Peyer's patch (tissue), 4 donors: Measurements from ENCODE around the gene NCKIPSD. TPM values are rescaled to one million over a fixed set of nuclear protein-coding genes. Genes with fewer than 3 reads are reported as not detected.

Experiments used
- DNase-seq, 3 donors: peaks; one replicate each; pipeline ENCODE4 v3.0.0-alpha.2; 2017 to 2019
- H3K27ac ChIP-seq, 4 donors: fragments of 200-600 bp; sonication (generic); one replicate each; pipeline ENCODE4 v1.5.1; 2016 to 2019
- H3K27me3 ChIP-seq, 2 donors: fragments of 200-600 bp; sonication (generic); one replicate each; pipeline ENCODE4 v1.5.1; 2019
- H3K36me3 ChIP-seq, 3 donors: fragments of 200-600 bp; sonication (generic); one replicate each; pipeline ENCODE4 v1.5.1; 2016 to 2019
- H3K4me1 ChIP-seq, 4 donors: fragments of 200-600 bp; sonication (generic); one replicate each; pipeline ENCODE4 v1.5.1; 2016 to 2019
- H3K4me3 ChIP-seq, 4 donors: fragments of 200-600 bp; sonication (generic); 1 replicate in 3 of 4; 2 replicates in 1 of 4; pipeline ENCODE4 v1.5.1; 2016 to 2019; ENCODE audit warnings: mild to moderate bottlenecking in 1 of 4
- H3K9me3 ChIP-seq, 4 donors: fragments of 200-600 bp; sonication (generic); one replicate each; pipeline ENCODE4 v1.5.1; 2016 to 2019; ENCODE audit warnings: mild to moderate bottlenecking in 1 of 4
- POLR2A ChIP-seq, 2 donors: fragments of 450-650 bp; IDR thresholded peaks; one replicate each; pipeline ENCODE4 v1.5.1; 2017; ENCODE audit warnings: antibody characterized with exemption in 2 of 2, mild to moderate bottlenecking in 2 of 2, moderate library complexity in 2 of 2
- total RNA-seq, 4 donors: library from RNA; depleted of rRNA; stranded (reverse); fragments of >200 nt; gene quantifications; one replicate each; pipeline ENCODE4 v1.1.0, GENCODE V29; 2016
- TF ChIP-seq, protein P1 (sequence below), 6 experiments: fragments of 450-650 bp in 4 of 6; fragments of 200-600 bp in 2 of 6; sonication (generic) in 1 of 6; IDR thresholded peaks; one replicate each; pipeline ENCODE4 v1.5.1; 2017 to 2019; ENCODE audit warnings: antibody characterized with exemption in 6 of 6, mild to moderate bottlenecking in 3 of 6, moderate library complexity in 1 of 6

The NCKIPSD gene
- total RNA-seq, 4 donors from 2014 or later: 35.7 to 66.8 (median 64.4) TPM

DNA sequence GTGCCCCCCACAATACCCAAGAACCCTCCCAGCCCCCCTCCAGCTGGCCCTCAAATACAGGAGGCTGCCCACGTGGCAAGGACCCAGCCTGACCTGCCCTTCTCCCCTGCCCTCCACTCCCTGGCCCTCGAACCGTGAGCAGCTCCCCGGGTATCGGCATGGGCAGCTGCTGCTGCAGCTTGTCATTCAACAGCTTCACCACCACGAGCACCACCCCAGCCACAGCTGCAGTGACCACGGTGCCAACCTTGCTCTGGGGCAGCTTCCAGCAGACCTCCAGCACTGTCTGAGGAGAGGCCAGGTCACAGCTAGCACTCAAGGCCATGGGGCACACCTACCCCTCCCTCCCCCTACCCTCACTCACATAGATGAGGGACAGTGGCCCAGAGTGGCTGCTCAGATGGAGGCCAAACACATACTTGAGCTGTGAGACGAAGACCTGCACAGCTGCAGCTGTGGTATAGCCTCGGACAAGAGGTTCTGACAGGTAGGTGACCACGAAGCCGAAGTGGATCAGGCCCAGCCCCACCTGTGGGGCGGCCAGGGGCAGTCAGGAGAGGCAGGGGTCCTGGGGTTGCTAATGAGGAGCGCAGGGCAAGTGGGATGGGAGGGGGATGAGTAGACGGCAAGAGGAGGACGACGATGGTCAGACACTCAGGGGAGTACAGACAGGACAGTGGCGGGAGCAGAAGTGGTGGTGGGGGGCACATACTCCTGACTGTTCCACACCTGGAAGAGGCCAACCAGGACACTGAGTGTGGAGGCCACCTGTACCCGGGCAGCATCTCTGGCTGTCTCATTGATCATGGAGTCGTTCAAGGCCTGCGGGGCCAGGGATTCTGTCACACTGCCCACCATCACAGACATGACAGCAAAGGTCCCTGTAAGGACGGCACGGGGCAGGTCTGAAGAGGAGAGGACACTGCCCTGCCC, 53.9 kb downstream of the NCKIPSD start:
- Histone ChIP-seq H3K4me1 (peaks cover 0 to 22% (median 4%) of the 10 kb centered on the region in 4 donors), H3K9me3 (no peaks in the 10 kb centered on the region), H3K4me3 (no peak overlapping the region), H3K27ac (no peak overlapping the region), H3K36me3 (peaks cover 0 to 62% (median 0%) of the 10 kb centered on the region in 3 donors), H3K27me3 (no peaks in the 10 kb centered on the region)
- no peak for DNase-seq
- TF ChIP-seq POLR2A (IDR thresholded peaks at IDR 0.05): no peak
- TF ChIP-seq, protein P1, sequence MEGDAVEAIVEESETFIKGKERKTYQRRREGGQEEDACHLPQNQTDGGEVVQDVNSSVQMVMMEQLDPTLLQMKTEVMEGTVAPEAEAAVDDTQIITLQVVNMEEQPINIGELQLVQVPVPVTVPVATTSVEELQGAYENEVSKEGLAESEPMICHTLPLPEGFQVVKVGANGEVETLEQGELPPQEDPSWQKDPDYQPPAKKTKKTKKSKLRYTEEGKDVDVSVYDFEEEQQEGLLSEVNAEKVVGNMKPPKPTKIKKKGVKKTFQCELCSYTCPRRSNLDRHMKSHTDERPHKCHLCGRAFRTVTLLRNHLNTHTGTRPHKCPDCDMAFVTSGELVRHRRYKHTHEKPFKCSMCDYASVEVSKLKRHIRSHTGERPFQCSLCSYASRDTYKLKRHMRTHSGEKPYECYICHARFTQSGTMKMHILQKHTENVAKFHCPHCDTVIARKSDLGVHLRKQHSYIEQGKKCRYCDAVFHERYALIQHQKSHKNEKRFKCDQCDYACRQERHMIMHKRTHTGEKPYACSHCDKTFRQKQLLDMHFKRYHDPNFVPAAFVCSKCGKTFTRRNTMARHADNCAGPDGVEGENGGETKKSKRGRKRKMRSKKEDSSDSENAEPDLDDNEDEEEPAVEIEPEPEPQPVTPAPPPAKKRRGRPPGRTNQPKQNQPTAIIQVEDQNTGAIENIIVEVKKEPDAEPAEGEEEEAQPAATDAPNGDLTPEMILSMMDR (IDR thresholded peaks at IDR 0.05): no peak

DNA sequence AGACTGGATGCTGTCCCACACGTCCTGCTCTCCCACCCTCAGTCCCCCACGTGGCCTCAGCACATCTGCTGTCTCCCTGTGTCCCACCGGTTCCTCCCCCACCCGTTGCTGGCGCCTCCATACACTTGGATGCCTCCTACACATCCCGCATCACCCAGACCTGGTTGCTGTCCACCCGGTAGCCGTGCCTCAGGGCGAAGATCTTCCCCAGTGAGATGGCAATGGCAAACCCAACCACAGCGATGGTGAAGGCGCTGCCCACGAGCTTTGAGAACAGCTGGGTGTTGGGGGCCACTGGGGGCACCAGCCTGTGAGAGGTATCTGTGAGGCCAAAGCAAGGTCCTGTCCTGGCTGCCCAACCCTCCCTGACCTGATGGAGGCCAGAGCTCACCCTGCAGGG, 54.9 kb downstream of the NCKIPSD start:
- Histone ChIP-seq H3K4me3 (no peak overlapping the region), H3K36me3 (peaks cover 0 to 70% (median 0%) of the 10 kb centered on the region in 3 donors), H3K4me1 (peaks cover 0 to 14% (median 2%) of the 10 kb centered on the region in 4 donors), H3K27me3 (no peaks in the 10 kb centered on the region), H3K9me3 (no peaks in the 10 kb centered on the region), H3K27ac (no peak overlapping the region)
- TF ChIP-seq POLR2A (IDR thresholded peaks at IDR 0.05): no peak
- TF ChIP-seq, protein P1 (IDR thresholded peaks at IDR 0.05): no peak
- DNase-seq: no peak

DNA sequence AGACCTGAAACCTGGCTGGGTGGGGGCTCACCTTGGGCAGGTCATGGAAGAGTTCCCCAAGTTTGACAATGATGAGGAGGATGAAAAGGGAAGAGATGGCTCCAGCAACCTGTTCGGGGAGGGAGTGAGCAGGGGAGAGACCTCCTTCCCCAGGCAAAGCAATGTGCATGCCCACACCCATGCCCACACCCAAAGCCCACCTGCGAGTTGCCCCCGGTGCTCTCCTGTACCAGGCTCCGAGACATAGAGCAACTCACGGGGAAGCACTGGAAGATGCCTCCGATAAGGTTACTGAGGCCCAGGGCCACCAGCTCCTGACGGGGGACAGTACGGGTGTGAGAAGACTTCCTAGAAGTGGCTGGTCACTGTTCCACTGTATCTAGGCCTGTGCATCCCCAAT, 55.3 kb downstream of the NCKIPSD start:
- Histone ChIP-seq H3K4me1 (peaks cover 0 to 14% (median 2%) of the 10 kb centered on the region in 4 donors), H3K9me3 (no peaks in the 10 kb centered on the region), H3K36me3 (peaks cover 0 to 74% (median 0%) of the 10 kb centered on the region in 3 donors), H3K27me3 (no peaks in the 10 kb centered on the region), H3K27ac (no peak overlapping the region), H3K4me3 (no peak overlapping the region)
- DNase-seq: no peak
- no peak for TF ChIP-seq POLR2A (IDR thresholded peaks at IDR 0.05)
- TF ChIP-seq, protein P1 (IDR thresholded peaks at IDR 0.05): no peak

DNA sequence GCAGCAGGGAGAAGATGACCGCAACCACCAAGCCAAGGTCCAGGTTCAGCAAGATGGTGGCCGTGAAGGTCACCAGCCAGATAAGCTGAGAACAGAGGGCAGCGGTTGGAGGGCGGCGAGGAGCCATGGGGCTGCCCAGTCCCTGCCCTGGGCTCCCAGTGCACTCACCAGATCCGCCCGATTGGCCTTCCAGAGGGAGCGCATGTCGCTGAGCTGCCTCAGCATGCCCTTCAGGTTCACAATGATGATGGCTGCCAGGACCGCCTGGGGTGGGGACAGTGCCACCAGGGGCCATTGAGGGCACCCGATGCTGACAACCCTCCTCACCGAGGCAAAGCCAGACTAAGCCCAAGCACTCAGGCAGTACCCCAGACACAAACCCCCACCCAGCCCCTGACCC, 55.8 kb downstream of the NCKIPSD start:
- Histone ChIP-seq H3K27me3 (no peaks in the 10 kb centered on the region), H3K4me3 (no peak overlapping the region), H3K9me3 (no peaks in the 10 kb centered on the region), H3K4me1 (peaks cover 0 to 14% (median 2%) of the 10 kb centered on the region in 4 donors), H3K36me3 (peaks cover 0 to 79% (median 0%) of the 10 kb centered on the region in 3 donors), H3K27ac (no peak overlapping the region)
- no peak for DNase-seq
- TF ChIP-seq, protein P1 (IDR thresholded peaks at IDR 0.05): no peak
- TF ChIP-seq POLR2A (IDR thresholded peaks at IDR 0.05): no peak

- TF ChIP-seq POLR2A (IDR thresholded peaks at IDR 0.05): no peak
- TF ChIP-seq, protein P1 (IDR thresholded peaks at IDR 0.05): no peak
- no peak for DNase-seq
- H3K36me3 ChIP-seq: peaks cover 0 to 80% (median 0%) of the 10 kb centered on the region in 3 donors
These were observed 57.3 kb downstream of the NCKIPSD start for GRCh38 chr3:48628277-48629017.

More at GRCh38 chr3:48628277-48629017, 57.3 kb downstream of the NCKIPSD start:
- peaks cover 0 to 2% (median 0%) of the 10 kb centered on the region in 4 donors for H3K4me1 ChIP-seq
- no peaks in the 10 kb centered on the region for H3K9me3 ChIP-seq
- no peak overlapping the region for H3K27ac ChIP-seq
- H3K4me3 ChIP-seq: no peak overlapping the region
- H3K27me3 ChIP-seq: no peaks in the 10 kb centered on the region
